ENCODE results near the gene MRPS12. TPM values are rescaled to one million over a fixed set of nuclear protein-coding genes. Genes with fewer than 3 reads are reported as not detected.

MRPS12 gene
- total RNA-seq, 1 experiment from 2014 or later: 88.0 TPM

DNA sequence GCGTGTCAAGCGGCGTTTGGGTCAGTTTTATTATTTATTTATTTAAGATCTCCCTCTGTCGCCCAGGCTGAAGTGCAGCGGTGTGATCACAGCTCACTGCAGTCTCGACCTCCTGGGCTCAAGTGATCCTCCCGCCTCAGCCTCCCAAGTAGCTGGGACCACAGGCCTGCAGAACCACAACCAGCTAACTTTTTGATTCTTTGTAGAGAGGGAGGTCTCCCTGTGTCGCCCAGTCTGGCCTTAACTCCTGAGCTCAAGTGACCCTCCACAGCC, 713 bp downstream of the MRPS12 start:
- peaks cover 29% of the 10 kb centered on the region for H3K9me3 Mint-ChIP-seq
- ChIA-PET POLR2A (no interaction called here), CTCF (interaction anchor here (0.5 to 4.5 kb wide), 13 partner anchors 12 to 216 kb away, joined by 3 to 26 read pairs (median 11); partner anchors contain the start of genes ECH1 and RINL)
- DNase-seq (ENCODE audit: low spot score): no peak
- H3K4me1 Mint-ChIP-seq: peaks cover 10% of the 10 kb centered on the region
- peak overlapping the region; percentile 82 for H3K4me3 Mint-ChIP-seq
- peaks cover 55% of the 10 kb centered on the region for H3K36me3 Mint-ChIP-seq
- TF ChIP-seq PRRX2 (CRISPR knock-in tag; IDR thresholded peaks at IDR 0.05) (no peak), MYBL2 (CRISPR knock-in tag; IDR thresholded peaks at IDR 0.05) (no peak), SMAD3 (CRISPR knock-in tag; IDR thresholded peaks at IDR 0.05; ENCODE audit: borderline replicate concordance) (no peak), OVOL2 (CRISPR knock-in tag; IDR thresholded peaks at IDR 0.05; ENCODE audit: borderline replicate concordance) (no peak), RORB (CRISPR knock-in tag; IDR thresholded peaks at IDR 0.05) (no peak), SOX15 (CRISPR knock-in tag; IDR thresholded peaks at IDR 0.05) (no peak), HMGA2 (CRISPR knock-in tag; IDR thresholded peaks at IDR 0.05) (no peak), ELF4 (CRISPR knock-in tag; IDR thresholded peaks at IDR 0.05; ENCODE audit: low read depth) (no peak), TEAD1 (CRISPR knock-in tag; IDR thresholded peaks at IDR 0.05) (no peak), FOXJ3 (CRISPR knock-in tag; IDR thresholded peaks at IDR 0.05; ENCODE audit: borderline replicate concordance) (no peak), NFATC4 (CRISPR knock-in tag; IDR thresholded peaks at IDR 0.05) (no peak)
- TF ChIP-seq, protein P1, sequence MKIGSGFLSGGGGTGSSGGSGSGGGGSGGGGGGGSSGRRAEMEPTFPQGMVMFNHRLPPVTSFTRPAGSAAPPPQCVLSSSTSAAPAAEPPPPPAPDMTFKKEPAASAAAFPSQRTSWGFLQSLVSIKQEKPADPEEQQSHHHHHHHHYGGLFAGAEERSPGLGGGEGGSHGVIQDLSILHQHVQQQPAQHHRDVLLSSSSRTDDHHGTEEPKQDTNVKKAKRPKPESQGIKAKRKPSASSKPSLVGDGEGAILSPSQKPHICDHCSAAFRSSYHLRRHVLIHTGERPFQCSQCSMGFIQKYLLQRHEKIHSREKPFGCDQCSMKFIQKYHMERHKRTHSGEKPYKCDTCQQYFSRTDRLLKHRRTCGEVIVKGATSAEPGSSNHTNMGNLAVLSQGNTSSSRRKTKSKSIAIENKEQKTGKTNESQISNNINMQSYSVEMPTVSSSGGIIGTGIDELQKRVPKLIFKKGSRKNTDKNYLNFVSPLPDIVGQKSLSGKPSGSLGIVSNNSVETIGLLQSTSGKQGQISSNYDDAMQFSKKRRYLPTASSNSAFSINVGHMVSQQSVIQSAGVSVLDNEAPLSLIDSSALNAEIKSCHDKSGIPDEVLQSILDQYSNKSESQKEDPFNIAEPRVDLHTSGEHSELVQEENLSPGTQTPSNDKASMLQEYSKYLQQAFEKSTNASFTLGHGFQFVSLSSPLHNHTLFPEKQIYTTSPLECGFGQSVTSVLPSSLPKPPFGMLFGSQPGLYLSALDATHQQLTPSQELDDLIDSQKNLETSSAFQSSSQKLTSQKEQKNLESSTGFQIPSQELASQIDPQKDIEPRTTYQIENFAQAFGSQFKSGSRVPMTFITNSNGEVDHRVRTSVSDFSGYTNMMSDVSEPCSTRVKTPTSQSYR (CRISPR knock-in tag; IDR thresholded peaks at IDR 0.05): no peak
- TF ChIP-seq, protein P2, sequence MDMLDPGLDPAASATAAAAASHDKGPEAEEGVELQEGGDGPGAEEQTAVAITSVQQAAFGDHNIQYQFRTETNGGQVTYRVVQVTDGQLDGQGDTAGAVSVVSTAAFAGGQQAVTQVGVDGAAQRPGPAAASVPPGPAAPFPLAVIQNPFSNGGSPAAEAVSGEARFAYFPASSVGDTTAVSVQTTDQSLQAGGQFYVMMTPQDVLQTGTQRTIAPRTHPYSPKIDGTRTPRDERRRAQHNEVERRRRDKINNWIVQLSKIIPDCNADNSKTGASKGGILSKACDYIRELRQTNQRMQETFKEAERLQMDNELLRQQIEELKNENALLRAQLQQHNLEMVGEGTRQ (CRISPR knock-in tag; IDR thresholded peaks at IDR 0.05): no peak
- TF ChIP-seq, protein P3, sequence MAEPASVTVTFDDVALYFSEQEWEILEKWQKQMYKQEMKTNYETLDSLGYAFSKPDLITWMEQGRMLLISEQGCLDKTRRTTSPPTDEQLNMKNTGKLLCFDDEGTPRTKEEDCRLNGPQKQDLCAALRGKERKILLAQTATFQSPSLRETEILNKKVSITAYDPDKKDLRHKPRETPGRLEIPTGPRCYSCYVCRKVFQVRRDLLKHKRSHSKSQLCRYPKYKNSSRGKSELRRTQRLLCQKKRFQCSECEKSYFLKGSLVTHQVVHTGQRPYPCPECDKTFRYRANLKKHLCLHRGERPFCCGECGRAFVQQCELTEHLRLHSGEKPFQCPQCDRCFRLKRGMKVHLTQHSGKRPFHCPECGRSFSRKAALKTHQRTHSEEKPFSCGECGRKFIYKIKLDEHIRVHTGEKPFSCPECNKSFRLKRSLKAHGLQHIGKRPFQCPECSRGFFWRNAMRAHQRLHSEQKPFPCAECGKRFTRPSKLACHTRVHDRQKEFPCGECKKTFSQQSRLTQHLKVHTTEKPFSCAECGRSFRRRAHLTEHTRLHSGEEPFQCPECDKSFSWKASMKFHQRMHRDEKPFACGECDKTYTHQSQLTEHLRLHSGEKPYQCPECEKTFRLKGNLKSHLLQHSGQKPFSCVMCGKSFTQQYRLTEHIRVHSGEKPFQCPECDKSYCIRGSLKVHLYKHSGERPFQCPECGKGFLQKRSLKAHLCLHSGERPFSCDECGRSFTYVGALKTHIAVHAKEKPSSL (CRISPR knock-in tag; conservative IDR thresholded peaks at IDR 0.05): no peak
- TF ChIP-seq, protein P4, sequence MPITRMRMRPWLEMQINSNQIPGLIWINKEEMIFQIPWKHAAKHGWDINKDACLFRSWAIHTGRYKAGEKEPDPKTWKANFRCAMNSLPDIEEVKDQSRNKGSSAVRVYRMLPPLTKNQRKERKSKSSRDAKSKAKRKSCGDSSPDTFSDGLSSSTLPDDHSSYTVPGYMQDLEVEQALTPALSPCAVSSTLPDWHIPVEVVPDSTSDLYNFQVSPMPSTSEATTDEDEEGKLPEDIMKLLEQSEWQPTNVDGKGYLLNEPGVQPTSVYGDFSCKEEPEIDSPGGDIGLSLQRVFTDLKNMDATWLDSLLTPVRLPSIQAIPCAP (CRISPR knock-in tag; IDR thresholded peaks at IDR 0.05): no peak
- TF ChIP-seq, protein P5, sequence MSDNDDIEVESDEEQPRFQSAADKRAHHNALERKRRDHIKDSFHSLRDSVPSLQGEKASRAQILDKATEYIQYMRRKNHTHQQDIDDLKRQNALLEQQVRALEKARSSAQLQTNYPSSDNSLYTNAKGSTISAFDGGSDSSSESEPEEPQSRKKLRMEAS (CRISPR knock-in tag; IDR thresholded peaks at IDR 0.05): no peak
- H3K27ac Mint-ChIP-seq: peak overlapping the region; percentile 98
- ATAC-seq: no peak
- H3K27me3 Mint-ChIP-seq (ENCODE audit: low read depth): peaks cover 16% of the 10 kb centered on the region

DNA sequence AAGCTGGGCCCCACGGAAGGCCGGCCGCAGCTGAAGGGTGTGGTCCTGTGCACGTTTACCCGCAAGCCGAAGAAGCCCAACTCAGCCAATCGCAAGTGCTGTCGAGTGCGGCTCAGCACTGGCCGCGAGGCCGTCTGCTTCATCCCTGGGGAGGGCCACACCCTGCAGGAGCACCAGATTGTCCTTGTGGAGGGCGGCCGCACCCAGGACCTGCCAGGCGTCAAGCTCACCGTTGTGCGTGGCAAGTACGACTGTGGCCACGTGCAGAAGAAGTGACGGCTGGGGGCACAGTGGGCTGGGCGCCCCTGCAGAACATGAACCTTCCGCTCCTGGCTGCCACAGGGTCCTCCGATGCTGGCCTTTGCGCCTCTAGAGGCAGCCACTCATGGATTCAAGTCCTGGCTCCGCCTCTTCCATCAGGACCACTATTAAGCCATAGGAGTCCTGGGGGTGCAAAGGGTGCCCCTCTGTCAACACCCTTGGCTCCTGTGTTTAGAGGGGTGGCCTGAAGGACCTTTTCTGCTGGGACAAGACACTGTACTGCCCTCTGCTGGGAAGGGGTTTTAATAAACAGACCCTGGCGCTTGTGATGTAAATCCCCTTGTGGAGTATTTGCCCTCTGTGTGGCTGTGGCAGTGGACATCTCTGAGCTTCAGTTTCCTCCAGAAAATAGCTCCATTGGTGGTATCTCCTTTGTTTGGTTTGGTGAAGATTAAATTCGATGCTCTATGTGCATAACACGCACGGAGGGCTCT, 1.9 kb downstream of the MRPS12 start:
- H3K9me3 Mint-ChIP-seq: peaks cover 34% of the 10 kb centered on the region
- ATAC-seq (no peak), DNase-seq (ENCODE audit: low spot score) (peak; percentile 44)
- H3K4me3 Mint-ChIP-seq: peak overlapping the region; percentile 82
- peaks cover 54% of the 10 kb centered on the region for H3K36me3 Mint-ChIP-seq
- TF ChIP-seq FOXP1 (CRISPR knock-in tag; IDR thresholded peaks at IDR 0.05; ENCODE audit: borderline replicate concordance) (0 out of 2 replicates have a peak, but pooled peaks have one; percentile 59), GTF2I (CRISPR knock-in tag; conservative IDR thresholded peaks at IDR 0.05) (no peak)
- H3K27me3 Mint-ChIP-seq (ENCODE audit: low read depth): peaks cover 28% of the 10 kb centered on the region
- H3K27ac Mint-ChIP-seq: no peak overlapping the region
- peaks cover 10% of the 10 kb centered on the region for H3K4me1 Mint-ChIP-seq
- POLR2A ChIA-PET: no interaction called here
- CTCF ChIA-PET: interaction anchor here (0.5 to 4.5 kb wide), 12 partner anchors 12 to 163 kb away, joined by 3 to 26 read pairs (median 4); partner anchors contain the start of genes NFKBIB, RINL and SIRT2

Data from WTC11 (cell line).